GM12878 (cell line): ENCODE data around the gene PRR18. TPM values are rescaled to one million over a fixed set of nuclear protein-coding genes. Genes with fewer than 3 reads are reported as not detected.

ENCODE experiments used
- ATAC-seq: fragments of 200-7000 bp; cut with Tn5 transposase; 3 replicates; pipeline ENCODE4 v1.9.1; 2020; ENCODE audit warnings: mild to moderate bottlenecking, moderate library complexity
- BruUV-seq: library from RNA; stranded (reverse); fragments of 400-500 nt; replicated peaks from 2 replicates; lab custom pipeline; 2021; lab: Mats Ljungman, UMichigan
- CTCF ChIA-PET: fragments of 300-600 bp; sonication (Branson Sonifier 250); formaldehyde crosslinking; extraction: SDS; loops from one replicate; lab custom pipeline; 2021; ENCODE audit warnings: inconsistent platforms; lab: Yijun Ruan, JAX
- POLR2A ChIA-PET: fragments of 350-600 bp; formaldehyde crosslinking; extraction: SDS; loops from one replicate; lab custom pipeline; 2021; ENCODE audit warnings: inconsistent platforms; lab: Charles Lee
- RAD21 ChIA-PET: fragments of 300-600 bp; sonication (Branson Sonifier 250); formaldehyde crosslinking; loops from one replicate; lab custom pipeline; 2023; ENCODE audit warnings: antibody characterized with exemption; ENCODE audit not compliant: unreplicated experiment; lab: Charles Lee
- SMC1A ChIA-PET: fragments of 300-600 bp; sonication (Branson Sonifier 250); formaldehyde crosslinking; loops from one replicate; lab custom pipeline; 2023; ENCODE audit not compliant: unreplicated experiment, uncharacterized antibody; lab: Charles Lee
- DNase-seq: peaks from one replicate; pipeline ENCODE4 v3.0.0-alpha.2; 2011; ENCODE audit warnings: low read depth, low spot score
- FAIRE-seq: peaks from 3 replicates; lab custom pipeline; 2011; peaks lifted over from hg19 to GRCh38; lab: Jason Lieb, UNC
- H2AFZ ChIP-seq: 2 replicates; pipeline ENCODE4 v1.6.0; 2011; ENCODE audit warnings: low read depth, low read length, control low read depth; ENCODE audit not compliant: control insufficient read depth
- H3K27ac ChIP-seq: 2 replicates; pipeline ENCODE4 v1.5.1; 2011; ENCODE audit warnings: control low read depth; ENCODE audit not compliant: control insufficient read depth, insufficient read depth
- H3K27me3 ChIP-seq, 2 experiments: replicated peaks in 1 of 2; 2 replicates each; pipeline versions ENCODE4 v1.6.0 to v1.6.1; 2011; ENCODE audit warnings: low read length in 1 of 2; ENCODE audit not compliant: control insufficient read depth in 2 of 2, insufficient read depth in 2 of 2
- H3K36me3 ChIP-seq, 2 experiments: 2 replicates each; pipeline ENCODE4 v1.5.1; 2011; ENCODE audit warnings: low read length in 1 of 2; ENCODE audit not compliant: control insufficient read depth in 2 of 2, insufficient read depth in 2 of 2
- H3K4me1 ChIP-seq: 2 replicates; pipeline ENCODE4 v1.6.1; 2011; ENCODE audit warnings: mild to moderate bottlenecking, low read length, moderate library complexity, mixed read lengths; ENCODE audit not compliant: control insufficient read depth, insufficient read depth
- H3K4me2 ChIP-seq: 2 replicates; pipeline ENCODE4 v1.6.0; 2011; ENCODE audit warnings: control low read depth; ENCODE audit not compliant: control insufficient read depth, insufficient read depth
- H3K4me3 ChIP-seq: fragments of 200-600 bp; sonication (generic); 2 replicates; pipeline ENCODE4 v1.5.1; 2016
- H3K79me2 ChIP-seq: 2 replicates; pipeline ENCODE4 v1.6.0; 2011; ENCODE audit warnings: low read length; ENCODE audit not compliant: control insufficient read depth, insufficient read depth
- H3K9ac ChIP-seq: 2 replicates; pipeline ENCODE4 v1.8.0; 2011; ENCODE audit warnings: low read length, control low read depth, mixed read lengths; ENCODE audit not compliant: control insufficient read depth, insufficient read depth
- H3K9me3 ChIP-seq: replicated peaks from 3 replicates; pipeline ENCODE4 v1.5.1; 2011; ENCODE audit warnings: mild to moderate bottlenecking, low read length; ENCODE audit not compliant: control insufficient read depth, insufficient read depth
- H4K20me1 ChIP-seq: 2 replicates; pipeline ENCODE4 v1.6.0; 2011; ENCODE audit not compliant: control insufficient read depth, insufficient read depth
- CHD1 ChIP-seq: IDR thresholded peaks from 2 replicates; pipeline ENCODE4 v1.6.1; 2012; ENCODE audit warnings: low read depth, low read length, improper control_type of control experiment
- CUX1 ChIP-seq: IDR thresholded peaks from 2 replicates; pipeline ENCODE4 v1.6.1; 2012; ENCODE audit warnings: improper control_type of control experiment, low read depth, low read length; ENCODE audit not compliant: insufficient replicate concordance
- EZH2 ChIP-seq: IDR thresholded peaks from 2 replicates; pipeline ENCODE4 v1.6.1; 2012; ENCODE audit warnings: low read depth, mild to moderate bottlenecking, control low read depth, inconsistent platforms, low read length, borderline replicate concordance; ENCODE audit not compliant: control insufficient read depth
- HDAC6 ChIP-seq: fragments of 200-600 bp; sonication (generic); IDR thresholded peaks from one replicate; pipeline ENCODE4 v1.8.0; 2017; ENCODE audit warnings: antibody characterized with exemption; ENCODE audit not compliant: unreplicated experiment
- HSF1 ChIP-seq: fragments of 150-350 bp; IDR thresholded peaks from 2 replicates; pipeline ENCODE4 v1.6.1; 2014; ENCODE audit warnings: mild to moderate bottlenecking, low read depth, low read length
- JUNB ChIP-seq: IDR thresholded peaks from 2 replicates; pipeline ENCODE4 v1.6.1; 2016; ENCODE audit warnings: antibody characterized with exemption, mild to moderate bottlenecking
- MEF2B ChIP-seq: fragments of 450-650 bp; IDR thresholded peaks from 2 replicates; pipeline ENCODE4 v1.6.1; 2018; ENCODE audit warnings: mild to moderate bottlenecking, moderate library complexity; ENCODE audit not compliant: partially characterized antibody, poor library complexity, severe bottlenecking
- MYB ChIP-seq: fragments of 150-350 bp; IDR thresholded peaks from 2 replicates; pipeline ENCODE4 v1.6.1; 2014; ENCODE audit warnings: mild to moderate bottlenecking, low read depth, low read length, borderline replicate concordance
- RBBP5 ChIP-seq: fragments of 200-600 bp; sonication (generic); conservative IDR thresholded peaks from 2 replicates; pipeline ENCODE4 v1.6.1; 2016
- RFX5 ChIP-seq: IDR thresholded peaks from 2 replicates; pipeline ENCODE4 v1.6.1; 2011; ENCODE audit warnings: low read depth, low read length, improper control_type of control experiment
- RUNX3 ChIP-seq: IDR thresholded peaks from 2 replicates; pipeline ENCODE4 v1.6.1; 2012; ENCODE audit warnings: low read length, inconsistent platforms
- TAF1 ChIP-seq: IDR thresholded peaks from 2 replicates; pipeline ENCODE4 v1.6.1; 2011; ENCODE audit warnings: mild to moderate bottlenecking, low read depth, low read length, borderline replicate concordance
- YBX1 ChIP-seq: fragments of 450-650 bp; IDR thresholded peaks from 2 replicates; pipeline ENCODE4 v1.6.1; 2016; ENCODE audit warnings: antibody characterized with exemption
- ZBTB33 ChIP-seq: fragments of 450-650 bp; IDR thresholded peaks from 2 replicates; pipeline ENCODE4 v1.6.1; 2017; ENCODE audit warnings: mild to moderate bottlenecking
- WGBS: methylation state at CpG from one replicate; pipeline ENCODE4 v1.1.6; 2016; ENCODE audit warnings: low lambda C conversion rate; ENCODE audit not compliant: insufficient replicate concordance, insufficient coverage; ENCODE audit errors: missing lambda C conversion rate; 5-methylcytosine and 5-hydroxymethylcytosine counted together
- in situ Hi-C: fragments of 300-500 bp; cut with MboI; formaldehyde crosslinking; loops from 9 replicates; pipeline ENCODE4 v1.14.3; 2018; ENCODE audit warnings: mixed read lengths
- intact Hi-C: fragments of 100-400 bp; cut with micrococcal nuclease; formaldehyde crosslinking; loops from one replicate; pipeline ENCODE4 v1.14.2; 2022; ENCODE audit not compliant: unreplicated experiment
- polyA plus RNA-seq, 11 experiments: library from polyadenylated mRNA; depleted of rRNA in 4 of 11; unstranded in 6 of 11; stranded (reverse) in 5 of 11; fragments of >200 nt; fragmentation: Nextera tagmentation in 4 of 11; fragmentation: Illumina TruSeq in 1 of 11; extraction: Ambion mirVana in 4 of 11; extraction: Trizol in 1 of 11; gene quantifications; 1 replicate in 1 of 11; 2 replicates in 10 of 11; pipeline versions ENCODE4 v1.2.1 to v1.2.3, GENCODE V29; 2011 to 2016; ENCODE audit warnings: inconsistent platforms in 2 of 11, missing spikeins in 2 of 11, low read depth in 1 of 11
- total RNA-seq, 4 experiments: library from RNA; depleted of rRNA in 3 of 4; stranded (reverse); fragments of >200 nt in 3 of 4; fragmentation: Illumina TruSeq in 1 of 4; extraction: Trizol in 1 of 4; gene quantifications; 2 replicates each; pipeline versions ENCODE4 v1.2.1 to v1.2.3, GENCODE V29; 2013 to 2021

The PRR18 gene
- total and polyA plus RNA-seq, 10 of the 15 experiments (the other 5 are each of a cell fraction or from before 2014, with no cell fraction given), result 0.13 to 8.2 (median 1.6) TPM

- no peak overlapping the region for H2AFZ ChIP-seq
- no peaks in the 10 kb centered on the region for H3K27me3 ChIP-seq
- H3K4me2 ChIP-seq, result peak overlapping the region; percentile 25; the same call in 1 of the 2 replicates
- no peak overlapping the region for H3K9ac ChIP-seq
- no peak for DNase-seq
- intact Hi-C loops, result no loop called here
- H3K79me2 ChIP-seq, result no peaks in the 10 kb centered on the region
- ChIA-PET CTCF (interaction anchor here (0.7 to 2.4 kb wide), 3 partner anchors 8 to 116 kb away, joined by 3 to 8 read pairs (median 5); no protein-coding TSS in a partner anchor), RAD21 (interaction anchor here (0.6 to 2.2 kb wide), 7 partner anchors 9 to 115 kb away, joined by 3 to 11 read pairs (median 3); no protein-coding TSS in a partner anchor), POLR2A (interaction anchor here (0.6 to 0.8 kb wide), 2 partner anchors 24 to 25 kb away, joined by 3 to 4 read pairs; partner anchors contain the start of gene PRR18), SMC1A (interaction anchor here (0.7 to 2.9 kb wide), 5 partner anchors 8 to 201 kb away, joined by 3 to 11 read pairs (median 9); no protein-coding TSS in a partner anchor)
- in situ Hi-C loops, result no loop called here
- no peak overlapping the region for H3K4me3 ChIP-seq
- no peak overlapping the region; the same call in 1 of the 2 replicates for H3K27ac ChIP-seq
- no peak for ATAC-seq
- no TSS peak for BruUV-seq
- peaks cover 26% of the 10 kb centered on the region for H3K4me1 ChIP-seq
- no peak for FAIRE-seq
- no peaks in the 10 kb centered on the region for H4K20me1 ChIP-seq
- 66% methylated on average over 6 of the region's 6 CpGs for WGBS
- H3K9me3 ChIP-seq, result no peaks in the 10 kb centered on the region; the same call in 2 of the 3 replicates
- H3K36me3 ChIP-seq, result no peaks in the 10 kb centered on the region
- TF ChIP-seq CUX1 (no peak), YBX1 (no peak), CHD1 (no peak), MEF2B (no peak), ZBTB33 (no peak), HSF1 (no peak), RFX5 (no peak), JUNB (no peak), RUNX3 (no peak), MYB (no peak), RBBP5 (no peak), HDAC6 (no peak), EZH2 (no peak), TAF1 (no peak)
These were observed 23.6 kb downstream of the PRR18 start for GRCh38 chr6:166284640-166285039.
